ENCODE results near the gene HS3ST2. TPM values are rescaled to one million over a fixed set of nuclear protein-coding genes. Genes with fewer than 3 reads are reported as not detected.

Gene HS3ST2
- polyA plus RNA-seq, 1 experiment, result not detected

GRCh38 chr16:22797551-22797950, 16.4 kb upstream of the HS3ST2 start:
- Histone ChIP-seq H3K27ac (ENCODE audit: low read depth, low read length) (no peak overlapping the region), H3K27me3 (ENCODE audit: control insufficient read depth, insufficient read depth, low read length) (no peaks in the 10 kb centered on the region), H3K4me3 (ENCODE audit: low read depth, low read length) (no peak overlapping the region), H3K9me3 (ENCODE audit: control insufficient read depth, insufficient read depth, low read length) (no peaks in the 10 kb centered on the region)
- ChIA-PET POLR2A (no interaction called here), CTCF (no interaction called here)
- no peak for TF ChIP-seq CTCF (IDR thresholded peaks at IDR 0.05; ENCODE audit: low read depth, low read length)
- DNase-seq (ENCODE audit: low read depth, low spot score), result no peak

GRCh38 chr16:22799113-22799512, 14.8 kb upstream of the HS3ST2 start:
- H3K27me3 ChIP-seq (ENCODE audit: control insufficient read depth, insufficient read depth, low read length), result no peaks in the 10 kb centered on the region
- ChIA-PET CTCF (no interaction called here), POLR2A (no interaction called here)
- TF ChIP-seq CTCF (IDR thresholded peaks at IDR 0.05; ENCODE audit: low read depth, low read length), result no peak
- no peak overlapping the region for H3K27ac ChIP-seq (ENCODE audit: low read depth, low read length)
- no peak overlapping the region for H3K4me3 ChIP-seq (ENCODE audit: low read depth, low read length)
- no peaks in the 10 kb centered on the region for H3K9me3 ChIP-seq (ENCODE audit: control insufficient read depth, insufficient read depth, low read length)
- DNase-seq (ENCODE audit: low read depth, low spot score), result no peak

- ChIA-PET POLR2A (no interaction called here), CTCF (no interaction called here)
- DNase-seq (ENCODE audit: low read depth, low spot score), result no peak
- Histone ChIP-seq H3K27me3 (ENCODE audit: control insufficient read depth, insufficient read depth, low read length) (no peaks in the 10 kb centered on the region), H3K9me3 (ENCODE audit: control insufficient read depth, insufficient read depth, low read length) (no peaks in the 10 kb centered on the region), H3K4me3 (ENCODE audit: low read depth, low read length) (no peak overlapping the region), H3K27ac (ENCODE audit: low read depth, low read length) (no peak overlapping the region)
- no peak for TF ChIP-seq CTCF (IDR thresholded peaks at IDR 0.05; ENCODE audit: low read depth, low read length)
Measured at GRCh38 chr16:22804893-22805292, 9.1 kb upstream of the HS3ST2 start.

- no peak for TF ChIP-seq CTCF (IDR thresholded peaks at IDR 0.05; ENCODE audit: low read depth, low read length)
- Histone ChIP-seq H3K9me3 (ENCODE audit: control insufficient read depth, insufficient read depth, low read length) (no peaks in the 10 kb centered on the region), H3K4me3 (ENCODE audit: low read depth, low read length) (no peak overlapping the region), H3K27ac (ENCODE audit: low read depth, low read length) (no peak overlapping the region), H3K27me3 (ENCODE audit: control insufficient read depth, insufficient read depth, low read length) (no peaks in the 10 kb centered on the region)
- CTCF ChIA-PET, result no interaction called here
- DNase-seq (ENCODE audit: low read depth, low spot score), result no peak
- POLR2A ChIA-PET, result no interaction called here
Measured at GRCh38 chr16:22805326-22805725, 8.6 kb upstream of the HS3ST2 start.

- ChIA-PET CTCF (no interaction called here), POLR2A (no interaction called here)
- Histone ChIP-seq H3K27me3 (ENCODE audit: control insufficient read depth, insufficient read depth, low read length) (no peaks in the 10 kb centered on the region), H3K9me3 (ENCODE audit: control insufficient read depth, insufficient read depth, low read length) (no peaks in the 10 kb centered on the region), H3K27ac (ENCODE audit: low read depth, low read length) (no peak overlapping the region), H3K4me3 (ENCODE audit: low read depth, low read length) (no peak overlapping the region)
- no peak for TF ChIP-seq CTCF (IDR thresholded peaks at IDR 0.05; ENCODE audit: low read depth, low read length)
- no peak for DNase-seq (ENCODE audit: low read depth, low spot score)
Measured at GRCh38 chr16:22806811-22807210, 7.2 kb upstream of the HS3ST2 start.

All from AG04450 (cell line).